Tibial artery (tissue), 4 donors: ENCODE measurements around the gene GFOD1.

Experiments used
- DNase-seq, 2 donors: peaks; one replicate each; pipeline ENCODE4 v3.0.0-alpha.2; 2019
- H3K27ac ChIP-seq, 2 donors: fragments of 200-600 bp; sonication (generic) in 1 of 2; 1 replicate in 1 of 2; 2 replicates in 1 of 2; pipeline ENCODE4 v1.5.1; 2018 to 2019; ENCODE audit warnings: mild to moderate bottlenecking in 1 of 2
- H3K27me3 ChIP-seq, 2 donors: fragments of 200-600 bp; sonication (generic) in 1 of 2; one replicate each; pipeline versions ENCODE4 v1.5.1 to v1.6.0; 2016 to 2019
- H3K36me3 ChIP-seq, 3 donors: fragments of 200-600 bp; sonication (generic) in 2 of 3; one replicate each; pipeline ENCODE4 v1.5.1; 2016 to 2019; ENCODE audit warnings: mild to moderate bottlenecking in 2 of 3
- H3K4me1 ChIP-seq, 4 donors: fragments of 200-600 bp; sonication (generic) in 2 of 4; 1 replicate in 3 of 4; 2 replicates in 1 of 4; pipeline ENCODE4 v1.5.1; 2016 to 2019
- H3K4me3 ChIP-seq, 2 donors: fragments of 200-600 bp; sonication (generic) in 1 of 2; 1 replicate in 1 of 2; 2 replicates in 1 of 2; pipeline ENCODE4 v1.5.1; 2018 to 2019; ENCODE audit warnings: mild to moderate bottlenecking in 2 of 2
- H3K9me3 ChIP-seq, 3 donors: fragments of 200-600 bp; sonication (generic) in 1 of 3; one replicate each; pipeline ENCODE4 v1.5.1; 2016 to 2019
- intact Hi-C: fragments of 100-400 bp; cut with DNase I; formaldehyde crosslinking; loops from one replicate; pipeline ENCODE4 v1.15.0; 2023; ENCODE audit warnings: low total_unique reads
- TF ChIP-seq, protein P1 (sequence below), 2 experiments: fragments of 200-600 bp in 1 of 2; fragments of 450-650 bp in 1 of 2; IDR thresholded peaks; one replicate each; pipeline ENCODE4 v1.5.1; 2017 to 2019; ENCODE audit warnings: antibody characterized with exemption in 2 of 2, mild to moderate bottlenecking in 1 of 2, moderate library complexity in 1 of 2

The GFOD1 gene

GRCh38 chr6:13348334-13349113 lies 138.9 kb downstream of the GFOD1 start:
- peaks cover 0 to 9% (median 0%) of the 10 kb centered on the region in 4 donors for H3K4me1 ChIP-seq

DNA sequence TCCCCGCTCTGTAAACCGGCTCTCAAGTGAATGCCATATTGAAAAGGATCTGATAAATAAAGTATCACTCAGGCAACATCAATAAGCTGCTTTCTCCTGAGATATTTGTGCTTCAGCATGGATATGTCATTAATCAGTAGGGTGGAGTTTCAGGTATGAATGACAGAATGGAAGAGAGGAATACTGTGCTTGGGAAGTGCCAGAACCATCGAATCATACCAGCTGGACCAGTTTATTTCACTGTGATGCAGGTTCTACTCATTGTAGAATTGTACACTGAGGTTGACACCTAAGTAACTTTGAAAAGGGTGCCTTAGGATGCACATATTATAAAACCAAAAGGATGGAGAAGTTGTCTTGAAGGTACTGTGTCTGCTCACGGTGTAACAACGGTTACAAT lies 141.2 kb downstream of the GFOD1 start:
- intact Hi-C loops = no loop called here
- TF ChIP-seq, protein P1, sequence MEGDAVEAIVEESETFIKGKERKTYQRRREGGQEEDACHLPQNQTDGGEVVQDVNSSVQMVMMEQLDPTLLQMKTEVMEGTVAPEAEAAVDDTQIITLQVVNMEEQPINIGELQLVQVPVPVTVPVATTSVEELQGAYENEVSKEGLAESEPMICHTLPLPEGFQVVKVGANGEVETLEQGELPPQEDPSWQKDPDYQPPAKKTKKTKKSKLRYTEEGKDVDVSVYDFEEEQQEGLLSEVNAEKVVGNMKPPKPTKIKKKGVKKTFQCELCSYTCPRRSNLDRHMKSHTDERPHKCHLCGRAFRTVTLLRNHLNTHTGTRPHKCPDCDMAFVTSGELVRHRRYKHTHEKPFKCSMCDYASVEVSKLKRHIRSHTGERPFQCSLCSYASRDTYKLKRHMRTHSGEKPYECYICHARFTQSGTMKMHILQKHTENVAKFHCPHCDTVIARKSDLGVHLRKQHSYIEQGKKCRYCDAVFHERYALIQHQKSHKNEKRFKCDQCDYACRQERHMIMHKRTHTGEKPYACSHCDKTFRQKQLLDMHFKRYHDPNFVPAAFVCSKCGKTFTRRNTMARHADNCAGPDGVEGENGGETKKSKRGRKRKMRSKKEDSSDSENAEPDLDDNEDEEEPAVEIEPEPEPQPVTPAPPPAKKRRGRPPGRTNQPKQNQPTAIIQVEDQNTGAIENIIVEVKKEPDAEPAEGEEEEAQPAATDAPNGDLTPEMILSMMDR (IDR thresholded peaks at IDR 0.05) = no peak
- H3K27me3 ChIP-seq = no peaks in the 10 kb centered on the region

More at GRCh38 chr6:13348334-13349113, 138.9 kb downstream of the GFOD1 start:
- no peaks in the 10 kb centered on the region for H3K36me3 ChIP-seq
- H3K4me3 ChIP-seq = no peak overlapping the region
- intact Hi-C loops = no loop called here
- DNase-seq = no peak
- no peaks in the 10 kb centered on the region for H3K9me3 ChIP-seq
- TF ChIP-seq, protein P1 (IDR thresholded peaks at IDR 0.05) = no peak
- no peak overlapping the region for H3K27ac ChIP-seq
- H3K27me3 ChIP-seq = no peaks in the 10 kb centered on the region

GRCh38 chr6:13342414-13343019 lies 144.9 kb downstream of the GFOD1 start:
- intact Hi-C loops = no loop called here
- no peaks in the 10 kb centered on the region for H3K9me3 ChIP-seq
- H3K4me1 ChIP-seq = no peaks in the 10 kb centered on the region
- no peaks in the 10 kb centered on the region for H3K27me3 ChIP-seq
- DNase-seq = no peak
- no peaks in the 10 kb centered on the region for H3K36me3 ChIP-seq
- no peak overlapping the region for H3K27ac ChIP-seq
- H3K4me3 ChIP-seq = no peak overlapping the region
- TF ChIP-seq, protein P1 (IDR thresholded peaks at IDR 0.05) = no peak

More for the DNA sequence above, 141.2 kb downstream of the GFOD1 start:
- H3K27ac ChIP-seq = no peak overlapping the region
- H3K36me3 ChIP-seq = no peaks in the 10 kb centered on the region
- peaks cover 0 to 9% (median 0%) of the 10 kb centered on the region in 4 donors for H3K4me1 ChIP-seq
- H3K4me3 ChIP-seq = no peak overlapping the region
- H3K9me3 ChIP-seq = no peaks in the 10 kb centered on the region
- no peak for DNase-seq

- no peaks in the 10 kb centered on the region for H3K9me3 ChIP-seq
- no peak overlapping the region for H3K27ac ChIP-seq
- H3K4me3 ChIP-seq = no peak overlapping the region
- H3K4me1 ChIP-seq = no peaks in the 10 kb centered on the region
- no peaks in the 10 kb centered on the region for H3K36me3 ChIP-seq
- no peaks in the 10 kb centered on the region for H3K27me3 ChIP-seq
- TF ChIP-seq, protein P1 (IDR thresholded peaks at IDR 0.05) = no peak
- intact Hi-C loops = loop anchor here (10.0 kb wide), 2 partner anchors 145 to 235 kb away; partner anchors contain the start of genes GFOD1 and SIRT5
- no peak for DNase-seq
Measured at GRCh38 chr6:13339863-13340630, 147.4 kb downstream of the GFOD1 start.

DNA sequence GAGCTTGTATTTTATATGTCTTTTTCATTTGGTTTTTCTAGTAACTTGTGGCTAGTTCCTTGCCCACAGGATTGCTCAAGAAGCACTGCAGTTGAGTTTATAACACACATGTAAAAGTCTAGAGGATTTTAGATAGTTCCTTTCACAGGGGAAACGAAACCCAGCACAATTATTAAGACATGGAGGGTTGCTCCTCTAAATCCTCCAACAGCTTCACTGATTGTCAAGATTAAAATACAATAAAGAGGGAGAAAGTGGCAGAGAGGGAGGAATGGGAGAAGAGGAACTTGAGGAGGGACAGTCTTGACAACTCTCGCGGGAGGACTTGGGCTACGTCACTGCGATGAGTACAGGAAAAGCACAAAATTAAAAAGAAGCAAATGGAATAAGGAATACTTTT lies 149.4 kb downstream of the GFOD1 start:
- DNase-seq = no peak
- TF ChIP-seq, protein P1 (IDR thresholded peaks at IDR 0.05) = no peak

More for the DNA sequence above, 149.4 kb downstream of the GFOD1 start:
- Histone ChIP-seq H3K9me3 (no peaks in the 10 kb centered on the region), H3K4me3 (no peak overlapping the region), H3K36me3 (no peaks in the 10 kb centered on the region), H3K4me1 (no peaks in the 10 kb centered on the region), H3K27me3 (no peaks in the 10 kb centered on the region), H3K27ac (no peak overlapping the region)
- intact Hi-C loops = loop anchor here (10.0 kb wide), 2 partner anchors 147 to 237 kb away; partner anchors contain the start of genes GFOD1 and SIRT5
